Measurements from ENCODE around the gene NEK8.

Gene NEK8

GRCh38 chr17:28745786-28746411, 17.3 kb downstream of the NEK8 start:
- no peak for DNase-seq

- peak; percentile 96 for DNase-seq
Observed at GRCh38 chr17:28746611-28747050, 18.0 kb downstream of the NEK8 start.

GRCh38 chr17:28747051-28747691, 18.6 kb downstream of the NEK8 start:
- peak; percentile 95 for DNase-seq

GRCh38 chr17:28747801-28748750, 19.5 kb downstream of the NEK8 start:
- no peak for DNase-seq

GRCh38 chr17:28748852-28749515, 20.4 kb downstream of the NEK8 start:
- DNase-seq, result no peak

GRCh38 chr17:28749516-28750177, 21.1 kb downstream of the NEK8 start:
- DNase-seq, result no peak

- peak; percentile 96 for DNase-seq
Observed at GRCh38 chr17:28750178-28751047, 21.8 kb downstream of the NEK8 start.

- DNase-seq, result no peak
Observed at GRCh38 chr17:28751600-28752366, 23.2 kb downstream of the NEK8 start.

- DNase-seq, result no peak
Observed at GRCh38 chr17:28755486-28755885, 26.9 kb downstream of the NEK8 start.

GRCh38 chr17:28756049-28756804, 27.6 kb downstream of the NEK8 start:
- no peak for DNase-seq

GRCh38 chr17:28758411-28759121, 30.0 kb downstream of the NEK8 start:
- DNase-seq, result no peak

GRCh38 chr17:28759256-28759865, 30.8 kb downstream of the NEK8 start:
- DNase-seq, result no peak

- DNase-seq, result peak; percentile 58
Observed at GRCh38 chr17:28760601-28761562, 32.3 kb downstream of the NEK8 start.

- no peak for DNase-seq
Observed at GRCh38 chr17:28763137-28763799, 34.7 kb downstream of the NEK8 start.

GRCh38 chr17:28763804-28764266, 35.2 kb downstream of the NEK8 start:
- DNase-seq, result peak; percentile 83

GRCh38 chr17:28765038-28765437, 36.5 kb downstream of the NEK8 start:
- DNase-seq, result no peak

GRCh38 chr17:28773736-28774135, 45.1 kb downstream of the NEK8 start:
- no peak for DNase-seq

Measured in NCI-H510A treated with DMSO at 0.1 percent for 48 hours (cell line).